MM.1S (cell line): ENCODE results near the gene FAM167B.

ENCODE experiments used
- DNase-seq: peaks from one replicate; pipeline ENCODE4 v3.0.0-alpha.2; 2015
- H2AFZ ChIP-seq: fragments of 300-600 bp; sonication (generic); 2 replicates; pipeline ENCODE4 v1.6.0; 2016; ENCODE audit warnings: antibody characterized with exemption, low read length
- H3F3A ChIP-seq: fragments of 300-600 bp; sonication (generic); 2 replicates; pipeline ENCODE4 v1.6.1; 2016; ENCODE audit warnings: mild to moderate bottlenecking, antibody characterized with exemption, low read length, moderate library complexity, mixed read lengths; ENCODE audit not compliant: insufficient read depth
- H3K27ac ChIP-seq: fragments of 300-600 bp; sonication (generic); 2 replicates; pipeline ENCODE4 v1.5.1; 2016; ENCODE audit warnings: mild to moderate bottlenecking, low read length
- H3K27me3 ChIP-seq: fragments of 300-600 bp; sonication (generic); replicated peaks from 2 replicates; pipeline ENCODE4 v1.6.0; 2016; ENCODE audit warnings: low read length; ENCODE audit not compliant: insufficient read depth
- H3K36me3 ChIP-seq: fragments of 300-600 bp; sonication (generic); replicated peaks from 2 replicates; pipeline ENCODE4 v1.6.1; 2016; ENCODE audit warnings: mild to moderate bottlenecking, low read length, mixed read lengths; ENCODE audit not compliant: insufficient read depth
- H3K4me1 ChIP-seq: fragments of 300-600 bp; sonication (generic); 2 replicates; pipeline ENCODE4 v1.6.1; 2016; ENCODE audit warnings: low read length, mixed read lengths
- H3K4me2 ChIP-seq: fragments of 300-600 bp; sonication (generic); 2 replicates; pipeline ENCODE4 v1.6.0; 2016; ENCODE audit warnings: low read depth, low read length
- H3K4me3 ChIP-seq: fragments of 300-600 bp; sonication (generic); 2 replicates; pipeline ENCODE4 v1.5.1; 2016; ENCODE audit warnings: low read length, mixed read lengths
- H3K79me2 ChIP-seq: fragments of 300-600 bp; sonication (generic); 2 replicates; pipeline ENCODE4 v1.6.1; 2016; ENCODE audit warnings: mixed run types, low read length, mixed read lengths
- H3K9ac ChIP-seq: fragments of 300-600 bp; sonication (generic); 2 replicates; pipeline ENCODE4 v1.6.1; 2016; ENCODE audit warnings: low read length, mixed read lengths
- H3K9me2 ChIP-seq: fragments of 300-600 bp; sonication (generic); replicated peaks from 2 replicates; pipeline ENCODE4 v1.6.1; 2016; ENCODE audit warnings: mild to moderate bottlenecking, low read length, mixed read lengths; ENCODE audit not compliant: insufficient read depth
- H3K9me3 ChIP-seq: fragments of 300-600 bp; sonication (generic); replicated peaks from 2 replicates; pipeline ENCODE4 v1.6.1; 2016; ENCODE audit warnings: mild to moderate bottlenecking, low read length, mixed read lengths; ENCODE audit not compliant: insufficient read depth
- H4K20me1 ChIP-seq: fragments of 300-600 bp; sonication (generic); 2 replicates; pipeline ENCODE4 v1.6.1; 2016; ENCODE audit warnings: mild to moderate bottlenecking, low read length, moderate library complexity, mixed read lengths; ENCODE audit not compliant: insufficient read depth
- EZH2 ChIP-seq: fragments of 300-600 bp; sonication (generic); optimal IDR thresholded peaks from 2 replicates; pipeline ENCODE3; 2017; ENCODE audit warnings: low read depth, mild to moderate bottlenecking, antibody characterized with exemption, low read length, mixed read lengths
- EZH2phosphoT487 ChIP-seq: fragments of 300-600 bp; sonication (generic); IDR thresholded peaks from 2 replicates; pipeline ENCODE4 v1.6.1; 2018; ENCODE audit warnings: antibody characterized with exemption, low read length
- TF ChIP-seq, protein P1 (sequence below): fragments of 300-600 bp; sonication (generic); IDR thresholded peaks from 2 replicates; pipeline ENCODE4 v1.5.1; 2016; ENCODE audit warnings: antibody characterized with exemption, low read length, mixed read lengths

Gene FAM167B

DNA sequence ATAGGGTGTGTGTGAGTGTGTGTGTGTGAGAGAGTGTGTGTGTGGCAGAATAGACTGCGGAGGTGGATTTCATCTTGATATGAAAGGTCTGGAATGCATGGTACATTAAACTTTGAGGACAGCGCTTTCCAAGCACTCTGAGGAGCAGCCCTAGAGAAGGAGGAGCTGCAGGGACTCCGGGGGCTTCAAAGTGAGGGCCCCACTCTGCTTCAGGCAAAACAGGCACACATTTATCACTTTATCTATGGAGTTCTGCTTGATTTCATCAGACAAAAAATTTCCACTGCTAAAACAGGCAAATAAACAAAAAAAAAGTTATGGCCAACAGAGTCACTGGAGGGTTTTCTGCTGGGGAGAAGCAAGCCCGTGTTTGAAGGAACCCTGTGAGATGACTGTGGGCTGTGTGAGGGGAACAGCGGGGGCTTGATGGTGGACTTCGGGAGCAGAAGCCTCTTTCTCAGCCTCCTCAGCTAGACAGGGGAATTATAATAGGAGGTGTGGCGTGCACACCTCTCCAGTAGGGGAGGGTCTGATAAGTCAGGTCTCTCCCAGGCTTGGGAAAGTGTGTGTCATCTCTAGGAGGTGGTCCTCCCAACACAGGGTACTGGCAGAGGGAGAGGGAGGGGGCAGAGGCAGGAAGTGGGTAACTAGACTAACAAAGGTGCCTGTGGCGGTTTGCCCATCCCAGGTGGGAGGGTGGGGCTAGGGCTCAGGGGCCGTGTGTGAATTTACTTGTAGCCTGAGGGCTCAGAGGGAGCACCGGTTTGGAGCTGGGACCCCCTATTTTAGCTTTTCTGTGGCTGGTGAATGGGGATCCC is 26.6 kb downstream of the FAM167B start:
- H3K36me3 ChIP-seq: no peaks in the 10 kb centered on the region
- no peak overlapping the region for H3K4me2 ChIP-seq
- H3F3A ChIP-seq: no peaks in the 10 kb centered on the region
- no peaks in the 10 kb centered on the region for H3K79me2 ChIP-seq
- no peak for DNase-seq
- no peaks in the 10 kb centered on the region for H3K4me1 ChIP-seq
- H4K20me1 ChIP-seq: no peaks in the 10 kb centered on the region
- no peak overlapping the region for H3K9ac ChIP-seq
- TF ChIP-seq EZH2phosphoT487: no peak
- TF ChIP-seq, protein P1, sequence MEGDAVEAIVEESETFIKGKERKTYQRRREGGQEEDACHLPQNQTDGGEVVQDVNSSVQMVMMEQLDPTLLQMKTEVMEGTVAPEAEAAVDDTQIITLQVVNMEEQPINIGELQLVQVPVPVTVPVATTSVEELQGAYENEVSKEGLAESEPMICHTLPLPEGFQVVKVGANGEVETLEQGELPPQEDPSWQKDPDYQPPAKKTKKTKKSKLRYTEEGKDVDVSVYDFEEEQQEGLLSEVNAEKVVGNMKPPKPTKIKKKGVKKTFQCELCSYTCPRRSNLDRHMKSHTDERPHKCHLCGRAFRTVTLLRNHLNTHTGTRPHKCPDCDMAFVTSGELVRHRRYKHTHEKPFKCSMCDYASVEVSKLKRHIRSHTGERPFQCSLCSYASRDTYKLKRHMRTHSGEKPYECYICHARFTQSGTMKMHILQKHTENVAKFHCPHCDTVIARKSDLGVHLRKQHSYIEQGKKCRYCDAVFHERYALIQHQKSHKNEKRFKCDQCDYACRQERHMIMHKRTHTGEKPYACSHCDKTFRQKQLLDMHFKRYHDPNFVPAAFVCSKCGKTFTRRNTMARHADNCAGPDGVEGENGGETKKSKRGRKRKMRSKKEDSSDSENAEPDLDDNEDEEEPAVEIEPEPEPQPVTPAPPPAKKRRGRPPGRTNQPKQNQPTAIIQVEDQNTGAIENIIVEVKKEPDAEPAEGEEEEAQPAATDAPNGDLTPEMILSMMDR: no peak
- no peak for TF ChIP-seq EZH2
- H3K9me2 ChIP-seq: no peaks in the 10 kb centered on the region
- no peak overlapping the region for H3K4me3 ChIP-seq
- no peak overlapping the region for H2AFZ ChIP-seq
- no peaks in the 10 kb centered on the region for H3K9me3 ChIP-seq
- no peaks in the 10 kb centered on the region for H3K27me3 ChIP-seq
- H3K27ac ChIP-seq: no peak overlapping the region

DNA sequence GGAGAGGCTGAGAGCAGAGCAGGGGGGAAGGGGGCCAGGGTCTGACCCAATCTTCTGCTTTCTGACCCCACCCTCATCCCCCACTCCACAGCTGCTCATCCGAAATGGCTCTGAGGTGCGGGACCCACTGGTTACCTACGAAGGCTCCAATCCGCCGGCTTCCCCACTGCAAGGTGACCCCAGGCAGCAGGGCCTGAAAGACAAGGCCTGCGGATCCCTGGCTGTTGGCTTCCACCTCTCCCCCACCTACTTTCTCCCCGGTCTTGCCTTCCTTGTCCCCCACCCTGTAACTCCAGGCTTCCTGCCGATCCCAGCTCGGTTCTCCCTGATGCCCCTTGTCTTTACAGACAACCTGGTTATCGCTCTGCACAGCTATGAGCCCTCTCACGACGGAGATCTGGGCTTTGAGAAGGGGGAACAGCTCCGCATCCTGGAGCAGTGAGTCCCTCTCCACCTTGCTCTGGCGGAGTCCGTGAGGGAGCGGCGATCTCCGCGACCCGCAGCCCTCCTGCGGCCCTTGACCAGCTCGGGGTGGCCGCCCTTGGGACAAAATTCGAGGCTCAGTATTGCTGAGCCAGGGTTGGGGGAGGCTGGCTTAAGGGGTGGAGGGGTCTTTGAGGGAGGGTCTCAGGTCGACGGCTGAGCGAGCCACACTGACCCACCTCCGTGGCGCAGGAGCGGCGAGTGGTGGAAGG is 27.8 kb downstream of the FAM167B start:
- Histone ChIP-seq H3K9me2 (no peaks in the 10 kb centered on the region), H3K4me3 (no peak overlapping the region), H4K20me1 (no peaks in the 10 kb centered on the region), H3K27ac (no peak overlapping the region), H3K9me3 (no peaks in the 10 kb centered on the region), H3F3A (no peaks in the 10 kb centered on the region), H3K4me2 (no peak overlapping the region), H3K4me1 (no peaks in the 10 kb centered on the region), H3K36me3 (no peaks in the 10 kb centered on the region), H3K27me3 (no peaks in the 10 kb centered on the region), H2AFZ (no peak overlapping the region), H3K79me2 (no peaks in the 10 kb centered on the region), H3K9ac (no peak overlapping the region)
- TF ChIP-seq EZH2 (no peak), EZH2phosphoT487 (no peak)
- TF ChIP-seq, protein P1: no peak
- DNase-seq: no peak

DNA sequence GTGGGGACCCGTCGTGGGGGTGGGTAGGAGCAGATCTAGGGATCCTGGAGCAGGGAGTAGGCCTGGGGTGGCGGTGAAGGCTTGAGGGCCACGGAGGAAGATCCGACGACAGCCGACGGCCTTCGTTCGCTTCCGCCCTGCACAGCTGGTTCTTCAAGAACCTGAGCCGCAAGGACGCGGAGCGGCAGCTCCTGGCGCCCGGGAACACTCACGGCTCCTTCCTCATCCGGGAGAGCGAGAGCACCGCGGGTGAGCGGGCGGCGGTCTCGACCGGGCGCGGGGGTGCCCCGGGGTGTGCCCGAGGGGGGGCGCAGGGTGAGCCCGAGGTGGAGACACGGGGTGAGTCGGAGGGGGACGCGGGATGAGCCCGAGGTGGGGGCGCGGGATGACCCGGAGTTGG is 28.4 kb downstream of the FAM167B start:
- Histone ChIP-seq H3F3A (no peaks in the 10 kb centered on the region), H3K9me3 (no peaks in the 10 kb centered on the region), H3K4me3 (no peak overlapping the region), H3K4me2 (no peak overlapping the region), H4K20me1 (no peaks in the 10 kb centered on the region), H3K79me2 (no peaks in the 10 kb centered on the region), H3K36me3 (no peaks in the 10 kb centered on the region), H3K9ac (no peak overlapping the region), H2AFZ (no peak overlapping the region), H3K9me2 (no peaks in the 10 kb centered on the region), H3K27me3 (no peaks in the 10 kb centered on the region), H3K4me1 (no peaks in the 10 kb centered on the region), H3K27ac (no peak overlapping the region)
- DNase-seq: no peak
- TF ChIP-seq EZH2: no peak
- TF ChIP-seq, protein P1: no peak
- no peak for TF ChIP-seq EZH2phosphoT487
